T-cell (primary cell): ENCODE measurements around the gene TMEM41A. TPM values are rescaled to one million over a fixed set of nuclear protein-coding genes. Genes with fewer than 3 reads are reported as not detected.

ENCODE experiments used
- ATAC-seq, 4 experiments: fragments of 200-7000 bp in 3 of 4; fragments of 150-1000 bp in 1 of 4; cut with Tn5 transposase; replicated peaks in 1 of 4; 1 replicate in 3 of 4; 2 replicates in 1 of 4; pipeline ENCODE4 v1.10.0; 2021; ENCODE audit warnings: moderate library complexity in 3 of 4, mild to moderate bottlenecking in 2 of 4, moderate number of reproducible peaks in 1 of 4
- CTCF ChIA-PET, 2 donors: fragments of 300-600 bp; sonication (Branson Sonifier 250); formaldehyde crosslinking; loops; one replicate each; lab custom pipeline; 2022; ENCODE audit warnings: antibody characterized with exemption in 2 of 2; lab: Charles Lee
- POLR2A ChIA-PET, 2 donors: fragments of 300-600 bp; sonication (Branson Sonifier 250); formaldehyde crosslinking; loops; one replicate each; lab custom pipeline; 2022; ENCODE audit warnings: antibody characterized with exemption in 2 of 2; lab: Charles Lee
- DNase-seq, 35 experiments: peaks; one replicate each; pipeline versions ENCODE4 v3.0.0 to v3.0.0-alpha.2; 2013 to 2023
- H3K27ac ChIP-seq: one replicate; pipeline ENCODE4 v1.5.1; 2013; ENCODE audit warnings: low read length
- H3K27me3 ChIP-seq, 2 experiments: replicated peaks in 1 of 2; 1 replicate in 1 of 2; 2 replicates in 1 of 2; pipeline versions ENCODE4 v1.6.1 to v1.7.0; 2013; ENCODE audit warnings: low read length in 1 of 2, mixed read lengths in 1 of 2; ENCODE audit not compliant: control insufficient read depth in 2 of 2, insufficient read depth in 2 of 2; ENCODE audit errors: extremely low read depth in 1 of 2
- H3K36me3 ChIP-seq, 2 donors: 1 replicate in 1 of 2; 2 replicates in 1 of 2; pipeline versions ENCODE4 v1.6.1 to v1.7.0; 2013; ENCODE audit warnings: low read length in 1 of 2; ENCODE audit not compliant: control insufficient read depth in 2 of 2, insufficient read depth in 1 of 2; ENCODE audit errors: extremely low read depth in 1 of 2
- H3K4me1 ChIP-seq, 2 experiments: 1 replicate in 1 of 2; 2 replicates in 1 of 2; pipeline versions ENCODE4 v1.6.1 to v1.7.0; 2013; ENCODE audit warnings: low read length in 2 of 2, mixed read lengths in 1 of 2; ENCODE audit not compliant: insufficient read depth in 2 of 2, control insufficient read depth in 1 of 2; ENCODE audit errors: extremely low read depth in 1 of 2
- H3K4me3 ChIP-seq, 2 donors: 1 replicate in 1 of 2; 2 replicates in 1 of 2; pipeline versions ENCODE4 v1.5.1 to v1.7.0; 2013; ENCODE audit warnings: mild to moderate bottlenecking in 2 of 2, low read length in 1 of 2, moderate library complexity in 1 of 2; ENCODE audit not compliant: control insufficient read depth in 1 of 2; ENCODE audit errors: extremely low read depth in 1 of 2
- H3K9me3 ChIP-seq: 2 replicates; pipeline ENCODE4 v1.7.0; 2013
- H3K27ac Mint-ChIP-seq, 2 donors: one replicate each; pipeline ENCODE4 v1.8.0; 2020 to 2021; ENCODE audit warnings: mild to moderate bottlenecking in 2 of 2, mixed read lengths in 2 of 2
- H3K27me3 Mint-ChIP-seq, 2 donors: one replicate each; pipeline ENCODE4 v1.8.0; 2021 to 2022; ENCODE audit warnings: mixed read lengths in 2 of 2
- H3K36me3 Mint-ChIP-seq: one replicate; pipeline ENCODE4 v1.8.0; 2021; ENCODE audit warnings: mixed read lengths
- H3K4me1 Mint-ChIP-seq, 3 donors: one replicate each; pipeline ENCODE4 v1.8.0; 2020 to 2022; ENCODE audit warnings: mixed read lengths in 3 of 3, mild to moderate bottlenecking in 1 of 3
- H3K4me3 Mint-ChIP-seq, 3 donors: one replicate each; pipeline ENCODE4 v1.8.0; 2020 to 2022; ENCODE audit warnings: mild to moderate bottlenecking in 3 of 3, mixed read lengths in 3 of 3, moderate library complexity in 3 of 3
- H3K9me3 Mint-ChIP-seq, 3 donors: one replicate each; pipeline ENCODE4 v1.8.0; 2020 to 2022; ENCODE audit warnings: mixed read lengths in 3 of 3
- WGBS: methylation state at CpG from one replicate; pipeline ENCODE4 v1.1.5; 2013; ENCODE audit warnings: missing lambda C conversion rate; ENCODE audit not compliant: insufficient coverage; 5-methylcytosine and 5-hydroxymethylcytosine counted together
- total RNA-seq, 35 experiments: library from RNA in 6 of 35; stranded (reverse) in 6 of 35; fragments of 120-200 nt in 1 of 35; gene quantifications; one replicate each; pipeline versions ENCODE4 v1.2.1 to v1.2.4 and lab custom pipeline; 2013 to 2026

TMEM41A gene
- total RNA-seq, 5 donors from 2014 or later (not counting 1 experiment from before 2014, with no cell fraction given) = 20.1 to 25.5 (median 22.2) TPM

DNA sequence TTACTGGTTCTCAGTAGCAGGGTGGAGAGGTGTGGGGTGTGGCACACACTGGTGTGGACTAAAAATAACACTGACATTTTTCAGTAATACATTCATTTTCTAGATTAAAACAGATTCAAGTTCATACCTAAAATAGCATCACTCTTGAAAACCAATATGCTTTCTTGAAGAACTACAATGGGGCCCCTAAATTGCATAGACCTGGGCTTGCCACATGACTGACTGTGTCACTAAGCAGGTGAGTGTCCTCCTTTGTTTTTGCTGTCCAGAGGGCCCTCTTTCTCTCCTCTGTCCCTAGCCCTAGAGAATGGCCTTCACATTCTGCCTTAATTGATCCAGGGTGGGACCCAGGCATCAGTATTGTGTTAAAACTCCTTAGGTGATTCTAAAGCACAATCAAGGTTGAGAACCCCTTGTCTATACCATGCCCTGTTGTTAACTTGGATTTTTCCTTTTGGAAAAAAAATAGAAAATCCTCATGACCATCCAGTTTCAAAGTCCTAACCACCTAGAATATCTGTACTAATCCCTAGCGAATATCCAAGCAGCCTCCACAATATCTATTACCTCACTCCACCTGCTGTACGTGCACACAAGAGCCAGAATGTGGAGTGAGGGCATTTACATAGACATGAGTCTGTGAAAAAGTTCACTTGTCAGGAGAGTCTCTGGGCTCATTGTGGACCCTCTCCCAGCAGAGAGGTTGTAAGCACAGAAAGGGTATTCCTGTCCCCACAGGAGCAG lies 18.7 kb upstream of the TMEM41A start:
- Histone ChIP-seq H3K36me3 (no peaks in the 10 kb centered on the region), H3K4me3 (no peak overlapping the region), H3K27ac (no peak overlapping the region), H3K9me3 (no peaks in the 10 kb centered on the region), H3K27me3 (peaks cover 2 to 13% of the 10 kb centered on the region in 2 experiments), H3K4me1 (no peaks in the 10 kb centered on the region)
- Mint-ChIP-seq H3K4me3 (no peak overlapping the region), H3K4me1 (no peaks in the 10 kb centered on the region), H3K27ac (no peak overlapping the region), H3K27me3 (peaks cover 14 to 25% of the 10 kb centered on the region in 2 donors), H3K36me3 (no peaks in the 10 kb centered on the region), H3K9me3 (no peaks in the 10 kb centered on the region)
- no peak for ATAC-seq
- ChIA-PET CTCF (interaction anchor here in 1 of 2 donors (0.6 kb wide), 1 partner anchor 56 kb away, joined by 4 read pairs; no protein-coding TSS in a partner anchor), POLR2A (no interaction called here)
- DNase-seq = no peak
- WGBS = no CpG with 5 or more reads among the region's 2 CpGs

DNA sequence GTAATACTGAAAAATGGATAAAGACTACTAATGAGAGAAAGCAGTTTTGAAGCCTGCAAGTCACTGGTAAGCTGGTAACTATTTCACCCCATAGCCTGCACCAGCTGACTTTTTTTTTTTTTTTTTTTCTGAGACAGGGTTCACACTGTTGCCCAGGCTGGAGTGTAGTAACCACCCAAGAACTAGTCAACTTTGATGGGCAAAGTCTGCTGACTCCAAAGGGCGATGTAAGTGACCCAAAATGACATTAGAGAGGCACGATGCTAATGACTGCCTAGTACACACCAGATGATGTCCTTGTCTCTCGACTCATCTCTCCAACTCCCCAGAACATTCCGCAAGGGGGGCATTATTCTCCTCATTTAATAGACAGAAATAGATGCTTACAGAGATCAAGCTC lies 12.9 kb upstream of the TMEM41A start:
- ChIA-PET CTCF (interaction anchor here in 1 of 2 donors (0.6 kb wide), 1 partner anchor 10 kb away, joined by 4 read pairs; no protein-coding TSS in a partner anchor), POLR2A (interaction anchor here in 1 of 2 donors (0.6 kb wide), 1 partner anchor 23 kb away, joined by 3 read pairs; no protein-coding TSS in a partner anchor)
- no peak overlapping the region for H3K27ac ChIP-seq
- Mint-ChIP-seq H3K36me3 (no peaks in the 10 kb centered on the region), H3K4me1 (no peaks in the 10 kb centered on the region), H3K27me3 (peaks cover 0 to 2% of the 10 kb centered on the region in 2 donors), H3K9me3 (no peaks in the 10 kb centered on the region), H3K4me3 (no peak overlapping the region), H3K27ac (no peak overlapping the region)
- no peak for ATAC-seq
- no peak for DNase-seq
- peaks cover 0 to 13% of the 10 kb centered on the region in 2 experiments for H3K27me3 ChIP-seq
- H3K36me3 ChIP-seq = no peaks in the 10 kb centered on the region
- no peaks in the 10 kb centered on the region for H3K4me1 ChIP-seq
- no peak overlapping the region for H3K4me3 ChIP-seq
- 80% methylated on average over 1 of the region's 4 CpGs for WGBS
- H3K9me3 ChIP-seq = no peaks in the 10 kb centered on the region

DNA sequence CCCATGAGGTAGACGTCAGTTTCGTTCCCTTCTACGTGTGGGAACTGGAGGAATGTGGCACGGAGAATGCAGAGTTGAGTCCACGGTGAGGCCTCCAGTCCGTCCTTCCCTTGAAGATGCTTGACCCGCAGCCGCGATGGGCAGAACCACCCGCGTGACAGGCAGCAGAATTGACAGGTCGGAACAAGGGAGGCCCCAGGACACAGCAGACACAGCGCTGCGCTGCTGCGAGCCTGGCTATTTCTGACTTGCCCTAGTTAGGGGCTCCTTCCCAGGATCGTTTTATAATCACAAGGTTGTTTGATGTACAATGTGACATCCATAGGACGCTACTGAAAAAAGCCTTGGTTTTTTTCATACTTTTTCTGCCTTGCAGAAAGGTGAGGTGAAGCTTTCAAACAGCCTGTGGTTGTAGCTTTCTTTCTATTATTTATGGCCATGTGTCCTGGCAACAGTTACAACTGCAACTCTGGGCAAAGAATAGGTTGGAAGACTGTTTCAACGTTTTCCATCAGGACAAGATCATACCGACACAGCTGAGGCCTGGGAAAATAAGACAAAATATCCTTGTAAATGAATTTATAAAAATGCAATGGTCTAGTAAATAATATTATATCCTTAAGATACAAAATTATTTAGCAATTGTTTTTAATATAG lies 9.6 kb upstream of the TMEM41A start:
- no peaks in the 10 kb centered on the region for H3K36me3 ChIP-seq
- ChIA-PET POLR2A (no interaction called here), CTCF (no interaction called here)
- Mint-ChIP-seq H3K27ac (no peak overlapping the region), H3K36me3 (no peaks in the 10 kb centered on the region), H3K27me3 (no peaks in the 10 kb centered on the region), H3K4me3 (no peak overlapping the region), H3K4me1 (no peaks in the 10 kb centered on the region), H3K9me3 (no peaks in the 10 kb centered on the region)
- no peak overlapping the region for H3K4me3 ChIP-seq
- WGBS = 91% methylated on average over 15 of the region's 19 CpGs
- ATAC-seq (no peak), DNase-seq (no peak)
- no peaks in the 10 kb centered on the region for H3K9me3 ChIP-seq
- H3K27ac ChIP-seq = no peak overlapping the region
- H3K27me3 ChIP-seq = peaks cover 0 to 8% of the 10 kb centered on the region in 2 experiments
- no peaks in the 10 kb centered on the region for H3K4me1 ChIP-seq

- Histone ChIP-seq H3K4me1 (no peaks in the 10 kb centered on the region), H3K9me3 (no peaks in the 10 kb centered on the region), H3K4me3 (no peak overlapping the region), H3K27ac (no peak overlapping the region), H3K27me3 (peaks cover 0 to 12% of the 10 kb centered on the region in 2 experiments), H3K36me3 (no peaks in the 10 kb centered on the region)
- POLR2A ChIA-PET = no interaction called here
- no peaks in the 10 kb centered on the region for H3K36me3 Mint-ChIP-seq
- WGBS = 100% methylated on average over 1 of the region's 6 CpGs
- CTCF ChIA-PET = no interaction called here
- H3K4me3 Mint-ChIP-seq = no peak overlapping the region
- H3K27me3 Mint-ChIP-seq = no peaks in the 10 kb centered on the region
- H3K4me1 Mint-ChIP-seq = no peaks in the 10 kb centered on the region
- H3K27ac Mint-ChIP-seq = no peak overlapping the region
- ATAC-seq = no peak
- no peaks in the 10 kb centered on the region for H3K9me3 Mint-ChIP-seq
- DNase-seq = no peak
These were observed 9.0 kb upstream of the TMEM41A start for GRCh38 chr3:185507883-185508282.

- Histone ChIP-seq H3K4me1 (no peaks in the 10 kb centered on the region), H3K27me3 (peaks cover 0 to 7% of the 10 kb centered on the region in 2 experiments), H3K4me3 (no peak overlapping the region), H3K27ac (no peak overlapping the region), H3K36me3 (no peaks in the 10 kb centered on the region), H3K9me3 (no peaks in the 10 kb centered on the region)
- peaks cover 0 to 1% (median 0%) of the 10 kb centered on the region in 3 donors for H3K4me1 Mint-ChIP-seq
- no peaks in the 10 kb centered on the region for H3K36me3 Mint-ChIP-seq
- CTCF ChIA-PET = interaction anchor here in 1 of 2 donors (0.6 kb wide), 1 partner anchor 54 kb away, joined by 3 read pairs; no protein-coding TSS in a partner anchor
- H3K27me3 Mint-ChIP-seq = no peaks in the 10 kb centered on the region
- WGBS = 0% methylated on average over 1 of the region's 3 CpGs
- no peak overlapping the region for H3K27ac Mint-ChIP-seq
- POLR2A ChIA-PET = no interaction called here
- no peak overlapping the region for H3K4me3 Mint-ChIP-seq
- H3K9me3 Mint-ChIP-seq = no peaks in the 10 kb centered on the region
- ATAC-seq (no peak), DNase-seq (no peak)
These were observed 5.8 kb upstream of the TMEM41A start for GRCh38 chr3:185504636-185505035.

- no peaks in the 10 kb centered on the region for H3K36me3 Mint-ChIP-seq
These were observed 4.7 kb upstream of the TMEM41A start for GRCh38 chr3:185503521-185503920.

More at GRCh38 chr3:185503521-185503920, 4.7 kb upstream of the TMEM41A start:
- DNase-seq (no peak), ATAC-seq (no peak)
- peaks cover 0 to 7% of the 10 kb centered on the region in 2 experiments for H3K27me3 ChIP-seq
- CTCF ChIA-PET = no interaction called here
- Mint-ChIP-seq H3K9me3 (no peaks in the 10 kb centered on the region), H3K4me1 (peaks cover 0 to 5% (median 5%) of the 10 kb centered on the region in 3 donors), H3K27ac (no peak overlapping the region), H3K27me3 (no peaks in the 10 kb centered on the region), H3K4me3 (no peak overlapping the region)
- no peak overlapping the region for H3K4me3 ChIP-seq
- POLR2A ChIA-PET = no interaction called here
- no peaks in the 10 kb centered on the region for H3K36me3 ChIP-seq
- H3K4me1 ChIP-seq = peaks cover 0 to 6% of the 10 kb centered on the region in 2 experiments
- no peaks in the 10 kb centered on the region for H3K9me3 ChIP-seq
- no peak overlapping the region for H3K27ac ChIP-seq
- 80% methylated on average over 1 of the region's 1 CpG for WGBS
